ENCODE measurements around the gene DTNB.

Gene DTNB

GRCh38 chr2:25589676-25590205 is 83.6 kb downstream of the DTNB start (continued):
- TF ChIP-seq, protein P1, sequence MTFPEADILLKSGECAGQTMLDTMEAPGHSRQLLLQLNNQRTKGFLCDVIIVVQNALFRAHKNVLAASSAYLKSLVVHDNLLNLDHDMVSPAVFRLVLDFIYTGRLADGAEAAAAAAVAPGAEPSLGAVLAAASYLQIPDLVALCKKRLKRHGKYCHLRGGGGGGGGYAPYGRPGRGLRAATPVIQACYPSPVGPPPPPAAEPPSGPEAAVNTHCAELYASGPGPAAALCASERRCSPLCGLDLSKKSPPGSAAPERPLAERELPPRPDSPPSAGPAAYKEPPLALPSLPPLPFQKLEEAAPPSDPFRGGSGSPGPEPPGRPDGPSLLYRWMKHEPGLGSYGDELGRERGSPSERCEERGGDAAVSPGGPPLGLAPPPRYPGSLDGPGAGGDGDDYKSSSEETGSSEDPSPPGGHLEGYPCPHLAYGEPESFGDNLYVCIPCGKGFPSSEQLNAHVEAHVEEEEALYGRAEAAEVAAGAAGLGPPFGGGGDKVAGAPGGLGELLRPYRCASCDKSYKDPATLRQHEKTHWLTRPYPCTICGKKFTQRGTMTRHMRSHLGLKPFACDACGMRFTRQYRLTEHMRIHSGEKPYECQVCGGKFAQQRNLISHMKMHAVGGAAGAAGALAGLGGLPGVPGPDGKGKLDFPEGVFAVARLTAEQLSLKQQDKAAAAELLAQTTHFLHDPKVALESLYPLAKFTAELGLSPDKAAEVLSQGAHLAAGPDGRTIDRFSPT (tag by site-specific recombination; IDR thresholded peaks at IDR 0.05) = no peak
- TF ChIP-seq, protein P2, sequence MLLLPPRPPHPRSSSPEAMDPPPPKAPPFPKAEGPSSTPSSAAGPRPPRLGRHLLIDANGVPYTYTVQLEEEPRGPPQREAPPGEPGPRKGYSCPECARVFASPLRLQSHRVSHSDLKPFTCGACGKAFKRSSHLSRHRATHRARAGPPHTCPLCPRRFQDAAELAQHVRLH (tag by site-specific recombination; IDR thresholded peaks at IDR 0.05) = no peak
- TF ChIP-seq, protein P3, sequence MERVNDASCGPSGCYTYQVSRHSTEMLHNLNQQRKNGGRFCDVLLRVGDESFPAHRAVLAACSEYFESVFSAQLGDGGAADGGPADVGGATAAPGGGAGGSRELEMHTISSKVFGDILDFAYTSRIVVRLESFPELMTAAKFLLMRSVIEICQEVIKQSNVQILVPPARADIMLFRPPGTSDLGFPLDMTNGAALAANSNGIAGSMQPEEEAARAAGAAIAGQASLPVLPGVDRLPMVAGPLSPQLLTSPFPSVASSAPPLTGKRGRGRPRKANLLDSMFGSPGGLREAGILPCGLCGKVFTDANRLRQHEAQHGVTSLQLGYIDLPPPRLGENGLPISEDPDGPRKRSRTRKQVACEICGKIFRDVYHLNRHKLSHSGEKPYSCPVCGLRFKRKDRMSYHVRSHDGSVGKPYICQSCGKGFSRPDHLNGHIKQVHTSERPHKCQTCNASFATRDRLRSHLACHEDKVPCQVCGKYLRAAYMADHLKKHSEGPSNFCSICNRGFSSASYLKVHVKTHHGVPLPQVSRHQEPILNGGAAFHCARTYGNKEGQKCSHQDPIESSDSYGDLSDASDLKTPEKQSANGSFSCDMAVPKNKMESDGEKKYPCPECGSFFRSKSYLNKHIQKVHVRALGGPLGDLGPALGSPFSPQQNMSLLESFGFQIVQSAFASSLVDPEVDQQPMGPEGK (tag by site-specific recombination; IDR thresholded peaks at IDR 0.05) = no peak
- TF ChIP-seq ZNF433 (tag by site-specific recombination; IDR thresholded peaks at IDR 0.05; ENCODE audit: low read depth) (no peak), ZNF473 (tag by site-specific recombination; IDR thresholded peaks at IDR 0.05) (no peak), ZBTB6 (tag by site-specific recombination; IDR thresholded peaks at IDR 0.05) (no peak), ZBTB48 (tag by site-specific recombination; IDR thresholded peaks at IDR 0.05) (no peak), ZNF133 (tag by site-specific recombination; IDR thresholded peaks at IDR 0.05) (no peak), ZNF404 (tag by site-specific recombination; IDR thresholded peaks at IDR 0.05) (no peak)

- POLR2A ChIA-PET = no interaction called here
- H3K9me3 ChIP-seq (ENCODE audit: control insufficient read depth, insufficient read depth, low read depth, low read length) = no peaks in the 10 kb centered on the region
- peaks cover 17% of the 10 kb centered on the region for H3K4me1 ChIP-seq (ENCODE audit: control insufficient read depth, insufficient read depth, low read length)
- no peaks in the 10 kb centered on the region; a peak in 1 of 3 replicates for H3K36me3 ChIP-seq (ENCODE audit: control insufficient read depth in 2 of 2, insufficient read depth in 1 of 2, low read length in 2 of 2)
- CTCF ChIA-PET = interaction anchor here (0.6 to 2.2 kb wide), 3 partner anchors 19 to 363 kb away, joined by 3 to 6 read pairs (median 4); no protein-coding TSS in a partner anchor
- H3K4me3 ChIP-seq (ENCODE audit: low read depth, low read length) = no peak overlapping the region
- no peak overlapping the region for H3K27ac ChIP-seq (ENCODE audit: extremely low read depth, low read depth, low read length)
- TF ChIP-seq ZNF677 (tag by site-specific recombination; IDR thresholded peaks at IDR 0.05) (no peak), ZNF560 (tag by site-specific recombination; IDR thresholded peaks at IDR 0.05; ENCODE audit: borderline replicate concordance) (no peak), HOXD13 (CRISPR knock-in tag; IDR thresholded peaks at IDR 0.05; ENCODE audit: borderline replicate concordance) (no peak), ZNF747 (tag by site-specific recombination; IDR thresholded peaks at IDR 0.05) (no peak), ZNF530 (tag by site-specific recombination; IDR thresholded peaks at IDR 0.05; ENCODE audit: low read depth) (no peak), ZNF423 (tag by site-specific recombination; IDR thresholded peaks at IDR 0.05) (no peak)
- TF ChIP-seq, protein P4, sequence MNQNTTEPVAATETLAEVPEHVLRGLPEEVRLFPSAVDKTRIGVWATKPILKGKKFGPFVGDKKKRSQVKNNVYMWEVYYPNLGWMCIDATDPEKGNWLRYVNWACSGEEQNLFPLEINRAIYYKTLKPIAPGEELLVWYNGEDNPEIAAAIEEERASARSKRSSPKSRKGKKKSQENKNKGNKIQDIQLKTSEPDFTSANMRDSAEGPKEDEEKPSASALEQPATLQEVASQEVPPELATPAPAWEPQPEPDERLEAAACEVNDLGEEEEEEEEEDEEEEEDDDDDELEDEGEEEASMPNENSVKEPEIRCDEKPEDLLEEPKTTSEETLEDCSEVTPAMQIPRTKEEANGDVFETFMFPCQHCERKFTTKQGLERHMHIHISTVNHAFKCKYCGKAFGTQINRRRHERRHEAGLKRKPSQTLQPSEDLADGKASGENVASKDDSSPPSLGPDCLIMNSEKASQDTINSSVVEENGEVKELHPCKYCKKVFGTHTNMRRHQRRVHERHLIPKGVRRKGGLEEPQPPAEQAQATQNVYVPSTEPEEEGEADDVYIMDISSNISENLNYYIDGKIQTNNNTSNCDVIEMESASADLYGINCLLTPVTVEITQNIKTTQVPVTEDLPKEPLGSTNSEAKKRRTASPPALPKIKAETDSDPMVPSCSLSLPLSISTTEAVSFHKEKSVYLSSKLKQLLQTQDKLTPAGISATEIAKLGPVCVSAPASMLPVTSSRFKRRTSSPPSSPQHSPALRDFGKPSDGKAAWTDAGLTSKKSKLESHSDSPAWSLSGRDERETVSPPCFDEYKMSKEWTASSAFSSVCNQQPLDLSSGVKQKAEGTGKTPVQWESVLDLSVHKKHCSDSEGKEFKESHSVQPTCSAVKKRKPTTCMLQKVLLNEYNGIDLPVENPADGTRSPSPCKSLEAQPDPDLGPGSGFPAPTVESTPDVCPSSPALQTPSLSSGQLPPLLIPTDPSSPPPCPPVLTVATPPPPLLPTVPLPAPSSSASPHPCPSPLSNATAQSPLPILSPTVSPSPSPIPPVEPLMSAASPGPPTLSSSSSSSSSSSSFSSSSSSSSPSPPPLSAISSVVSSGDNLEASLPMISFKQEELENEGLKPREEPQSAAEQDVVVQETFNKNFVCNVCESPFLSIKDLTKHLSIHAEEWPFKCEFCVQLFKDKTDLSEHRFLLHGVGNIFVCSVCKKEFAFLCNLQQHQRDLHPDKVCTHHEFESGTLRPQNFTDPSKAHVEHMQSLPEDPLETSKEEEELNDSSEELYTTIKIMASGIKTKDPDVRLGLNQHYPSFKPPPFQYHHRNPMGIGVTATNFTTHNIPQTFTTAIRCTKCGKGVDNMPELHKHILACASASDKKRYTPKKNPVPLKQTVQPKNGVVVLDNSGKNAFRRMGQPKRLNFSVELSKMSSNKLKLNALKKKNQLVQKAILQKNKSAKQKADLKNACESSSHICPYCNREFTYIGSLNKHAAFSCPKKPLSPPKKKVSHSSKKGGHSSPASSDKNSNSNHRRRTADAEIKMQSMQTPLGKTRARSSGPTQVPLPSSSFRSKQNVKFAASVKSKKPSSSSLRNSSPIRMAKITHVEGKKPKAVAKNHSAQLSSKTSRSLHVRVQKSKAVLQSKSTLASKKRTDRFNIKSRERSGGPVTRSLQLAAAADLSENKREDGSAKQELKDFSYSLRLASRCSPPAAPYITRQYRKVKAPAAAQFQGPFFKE (tag by site-specific recombination; IDR thresholded peaks at IDR 0.05; ENCODE audit: borderline replicate concordance) = no peak
- TF ChIP-seq, protein P5, sequence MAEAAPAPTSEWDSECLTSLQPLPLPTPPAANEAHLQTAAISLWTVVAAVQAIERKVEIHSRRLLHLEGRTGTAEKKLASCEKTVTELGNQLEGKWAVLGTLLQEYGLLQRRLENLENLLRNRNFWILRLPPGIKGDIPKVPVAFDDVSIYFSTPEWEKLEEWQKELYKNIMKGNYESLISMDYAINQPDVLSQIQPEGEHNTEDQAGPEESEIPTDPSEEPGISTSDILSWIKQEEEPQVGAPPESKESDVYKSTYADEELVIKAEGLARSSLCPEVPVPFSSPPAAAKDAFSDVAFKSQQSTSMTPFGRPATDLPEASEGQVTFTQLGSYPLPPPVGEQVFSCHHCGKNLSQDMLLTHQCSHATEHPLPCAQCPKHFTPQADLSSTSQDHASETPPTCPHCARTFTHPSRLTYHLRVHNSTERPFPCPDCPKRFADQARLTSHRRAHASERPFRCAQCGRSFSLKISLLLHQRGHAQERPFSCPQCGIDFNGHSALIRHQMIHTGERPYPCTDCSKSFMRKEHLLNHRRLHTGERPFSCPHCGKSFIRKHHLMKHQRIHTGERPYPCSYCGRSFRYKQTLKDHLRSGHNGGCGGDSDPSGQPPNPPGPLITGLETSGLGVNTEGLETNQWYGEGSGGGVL (tag by site-specific recombination; IDR thresholded peaks at IDR 0.05) = no peak
- TF ChIP-seq, protein P6, sequence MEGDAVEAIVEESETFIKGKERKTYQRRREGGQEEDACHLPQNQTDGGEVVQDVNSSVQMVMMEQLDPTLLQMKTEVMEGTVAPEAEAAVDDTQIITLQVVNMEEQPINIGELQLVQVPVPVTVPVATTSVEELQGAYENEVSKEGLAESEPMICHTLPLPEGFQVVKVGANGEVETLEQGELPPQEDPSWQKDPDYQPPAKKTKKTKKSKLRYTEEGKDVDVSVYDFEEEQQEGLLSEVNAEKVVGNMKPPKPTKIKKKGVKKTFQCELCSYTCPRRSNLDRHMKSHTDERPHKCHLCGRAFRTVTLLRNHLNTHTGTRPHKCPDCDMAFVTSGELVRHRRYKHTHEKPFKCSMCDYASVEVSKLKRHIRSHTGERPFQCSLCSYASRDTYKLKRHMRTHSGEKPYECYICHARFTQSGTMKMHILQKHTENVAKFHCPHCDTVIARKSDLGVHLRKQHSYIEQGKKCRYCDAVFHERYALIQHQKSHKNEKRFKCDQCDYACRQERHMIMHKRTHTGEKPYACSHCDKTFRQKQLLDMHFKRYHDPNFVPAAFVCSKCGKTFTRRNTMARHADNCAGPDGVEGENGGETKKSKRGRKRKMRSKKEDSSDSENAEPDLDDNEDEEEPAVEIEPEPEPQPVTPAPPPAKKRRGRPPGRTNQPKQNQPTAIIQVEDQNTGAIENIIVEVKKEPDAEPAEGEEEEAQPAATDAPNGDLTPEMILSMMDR (tag by site-specific recombination; IDR thresholded peaks at IDR 0.05) = no peak
These were observed 84.8 kb downstream of the DTNB start for GRCh38 chr2:25588576-25588975.
